ENCODE measurements around the gene AFF2.

DNA sequence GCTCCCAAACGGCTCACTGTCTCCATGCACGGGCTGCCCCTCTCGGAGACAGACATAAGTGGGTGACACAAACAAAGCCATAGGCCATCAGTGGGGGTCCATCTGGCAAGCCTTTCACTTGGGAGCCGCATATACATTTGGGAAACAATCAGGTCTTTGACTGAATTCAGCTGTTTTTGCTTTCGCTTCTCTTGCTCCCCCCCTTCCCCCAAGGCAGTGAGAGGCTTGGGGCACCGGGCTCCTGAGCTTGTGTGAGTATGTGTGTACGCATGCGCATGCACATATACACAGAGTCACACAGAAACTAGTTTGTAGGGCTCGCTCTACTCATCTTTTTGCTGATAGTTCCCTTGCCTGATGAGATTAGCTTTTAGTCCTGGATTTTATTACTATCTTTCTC is 284.4 kb downstream of the AFF2 start:
- TF ChIP-seq, protein P1, sequence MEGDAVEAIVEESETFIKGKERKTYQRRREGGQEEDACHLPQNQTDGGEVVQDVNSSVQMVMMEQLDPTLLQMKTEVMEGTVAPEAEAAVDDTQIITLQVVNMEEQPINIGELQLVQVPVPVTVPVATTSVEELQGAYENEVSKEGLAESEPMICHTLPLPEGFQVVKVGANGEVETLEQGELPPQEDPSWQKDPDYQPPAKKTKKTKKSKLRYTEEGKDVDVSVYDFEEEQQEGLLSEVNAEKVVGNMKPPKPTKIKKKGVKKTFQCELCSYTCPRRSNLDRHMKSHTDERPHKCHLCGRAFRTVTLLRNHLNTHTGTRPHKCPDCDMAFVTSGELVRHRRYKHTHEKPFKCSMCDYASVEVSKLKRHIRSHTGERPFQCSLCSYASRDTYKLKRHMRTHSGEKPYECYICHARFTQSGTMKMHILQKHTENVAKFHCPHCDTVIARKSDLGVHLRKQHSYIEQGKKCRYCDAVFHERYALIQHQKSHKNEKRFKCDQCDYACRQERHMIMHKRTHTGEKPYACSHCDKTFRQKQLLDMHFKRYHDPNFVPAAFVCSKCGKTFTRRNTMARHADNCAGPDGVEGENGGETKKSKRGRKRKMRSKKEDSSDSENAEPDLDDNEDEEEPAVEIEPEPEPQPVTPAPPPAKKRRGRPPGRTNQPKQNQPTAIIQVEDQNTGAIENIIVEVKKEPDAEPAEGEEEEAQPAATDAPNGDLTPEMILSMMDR (IDR thresholded peaks at IDR 0.05) = no peak
- TF ChIP-seq MEF2A (IDR thresholded peaks at IDR 0.05; ENCODE audit: borderline replicate concordance, low read depth) = no peak
- TF ChIP-seq SMC3 (IDR thresholded peaks at IDR 0.05; ENCODE audit: low read depth, low read length) = no peak
- no peak for TF ChIP-seq RCOR1 (IDR thresholded peaks at IDR 0.05; ENCODE audit: low read length)
- TF ChIP-seq, protein P2, sequence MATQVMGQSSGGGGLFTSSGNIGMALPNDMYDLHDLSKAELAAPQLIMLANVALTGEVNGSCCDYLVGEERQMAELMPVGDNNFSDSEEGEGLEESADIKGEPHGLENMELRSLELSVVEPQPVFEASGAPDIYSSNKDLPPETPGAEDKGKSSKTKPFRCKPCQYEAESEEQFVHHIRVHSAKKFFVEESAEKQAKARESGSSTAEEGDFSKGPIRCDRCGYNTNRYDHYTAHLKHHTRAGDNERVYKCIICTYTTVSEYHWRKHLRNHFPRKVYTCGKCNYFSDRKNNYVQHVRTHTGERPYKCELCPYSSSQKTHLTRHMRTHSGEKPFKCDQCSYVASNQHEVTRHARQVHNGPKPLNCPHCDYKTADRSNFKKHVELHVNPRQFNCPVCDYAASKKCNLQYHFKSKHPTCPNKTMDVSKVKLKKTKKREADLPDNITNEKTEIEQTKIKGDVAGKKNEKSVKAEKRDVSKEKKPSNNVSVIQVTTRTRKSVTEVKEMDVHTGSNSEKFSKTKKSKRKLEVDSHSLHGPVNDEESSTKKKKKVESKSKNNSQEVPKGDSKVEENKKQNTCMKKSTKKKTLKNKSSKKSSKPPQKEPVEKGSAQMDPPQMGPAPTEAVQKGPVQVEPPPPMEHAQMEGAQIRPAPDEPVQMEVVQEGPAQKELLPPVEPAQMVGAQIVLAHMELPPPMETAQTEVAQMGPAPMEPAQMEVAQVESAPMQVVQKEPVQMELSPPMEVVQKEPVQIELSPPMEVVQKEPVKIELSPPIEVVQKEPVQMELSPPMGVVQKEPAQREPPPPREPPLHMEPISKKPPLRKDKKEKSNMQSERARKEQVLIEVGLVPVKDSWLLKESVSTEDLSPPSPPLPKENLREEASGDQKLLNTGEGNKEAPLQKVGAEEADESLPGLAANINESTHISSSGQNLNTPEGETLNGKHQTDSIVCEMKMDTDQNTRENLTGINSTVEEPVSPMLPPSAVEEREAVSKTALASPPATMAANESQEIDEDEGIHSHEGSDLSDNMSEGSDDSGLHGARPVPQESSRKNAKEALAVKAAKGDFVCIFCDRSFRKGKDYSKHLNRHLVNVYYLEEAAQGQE (IDR thresholded peaks at IDR 0.05; ENCODE audit: low read depth, low read length) = no peak
- no peak for TF ChIP-seq POLR2AphosphoS5 (IDR thresholded peaks at IDR 0.05; ENCODE audit: low read depth, low read length)
- no peak for TF ChIP-seq RAD21 (IDR thresholded peaks at IDR 0.05; ENCODE audit: low read length)
- TF ChIP-seq EZH2phosphoT487 (IDR thresholded peaks at IDR 0.05; ENCODE audit: borderline replicate concordance, low read depth) = no peak
- no peak for TF ChIP-seq YY1 (IDR thresholded peaks at IDR 0.05; ENCODE audit: low read depth)
- no peak for TF ChIP-seq SIN3A (IDR thresholded peaks at IDR 0.05; ENCODE audit: borderline replicate concordance, low read depth, low read length)
- no peak for TF ChIP-seq JUND (IDR thresholded peaks at IDR 0.05)

All from SK-N-SH (cell line).